Stomach (tissue), 9 donors: Measurements from ENCODE around the gene COPS7A. TPM values are rescaled to one million over a fixed set of nuclear protein-coding genes. Genes with fewer than 3 reads are reported as not detected.

Experiments
- DNase-seq, 2 donors: peaks; one replicate each; pipeline versions ENCODE4 v3.0.0 to v3.0.0-alpha.2; 2013 to 2019
- H3K27ac ChIP-seq, 5 donors: fragments of 200-600 bp in 4 of 5; sonication (generic) in 4 of 5; one replicate each; pipeline ENCODE4 v1.5.1; 2013 to 2019; ENCODE audit warnings: mild to moderate bottlenecking in 1 of 5, moderate library complexity in 1 of 5
- H3K27me3 ChIP-seq, 3 donors: fragments of 200-600 bp; sonication (generic); one replicate each; pipeline ENCODE4 v1.5.1; 2017 to 2019; ENCODE audit warnings: mixed run types in 1 of 3
- H3K36me3 ChIP-seq, 4 donors: fragments of 200-600 bp; sonication (generic); 1 replicate in 3 of 4; 2 replicates in 1 of 4; pipeline ENCODE4 v1.5.1; 2016 to 2019
- H3K4me1 ChIP-seq, 4 donors: fragments of 200-600 bp; sonication (generic); one replicate each; pipeline ENCODE4 v1.5.1; 2016 to 2019
- H3K4me3 ChIP-seq, 4 donors: fragments of 200-600 bp; sonication (generic) in 3 of 4; one replicate each; pipeline ENCODE4 v1.5.1; 2016 to 2019; ENCODE audit warnings: mild to moderate bottlenecking in 1 of 4
- H3K9me3 ChIP-seq, 4 donors: fragments of 200-600 bp; sonication (generic); one replicate each; pipeline ENCODE4 v1.5.1; 2016 to 2019
- EP300 ChIP-seq: sonication (generic); formaldehyde crosslinking; IDR thresholded peaks from one replicate; pipeline ENCODE4 v1.6.1; 2017; ENCODE audit warnings: antibody characterized with exemption
- POLR2A ChIP-seq, 4 donors: fragments of 450-650 bp; IDR thresholded peaks; one replicate each; pipeline ENCODE4 v1.6.1; 2016; ENCODE audit warnings: antibody characterized with exemption in 4 of 4, control low read depth in 2 of 4, mild to moderate bottlenecking in 1 of 4, moderate library complexity in 1 of 4
- POLR2AphosphoS5 ChIP-seq, 3 donors: sonication (generic); formaldehyde crosslinking; IDR thresholded peaks; one replicate each; pipeline ENCODE4 v1.6.1; 2016; ENCODE audit warnings: antibody characterized with exemption in 3 of 3
- WGBS, 5 donors: extraction: QIAGEN DNeasy Blood & Tissue Kit in 3 of 5; methylation state at CpG; one replicate each; pipeline versions ENCODE4 v1.1.5 to v1.1.7; 2013 to 2018; 5-methylcytosine and 5-hydroxymethylcytosine counted together
- intact Hi-C: fragments of 100-400 bp; cut with DNase I; formaldehyde crosslinking; loops from one replicate; pipeline ENCODE4 v1.15.1; 2023; ENCODE audit warnings: low total_unique reads
- polyA plus RNA-seq, 3 donors: library from polyadenylated mRNA; stranded (reverse); fragments of 200-250 nt; gene quantifications; one replicate each; pipeline ENCODE4 v1.2.3, GENCODE V29; 2013
- total RNA-seq, 5 donors: library from RNA; depleted of rRNA; stranded (reverse); fragments of >200 nt; gene quantifications; one replicate each; pipeline versions ENCODE4 v1.1.0 to v1.2.3, GENCODE V29; 2014 to 2016
- TF ChIP-seq, protein P1 (sequence below), 7 experiments: fragments of 450-650 bp in 4 of 7; fragments of 200-600 bp in 3 of 7; sonication (generic) in 3 of 7; IDR thresholded peaks; one replicate each; pipeline ENCODE4 v1.5.1; 2016 to 2019; ENCODE audit warnings: antibody characterized with exemption in 7 of 7, control low read depth in 2 of 7, mild to moderate bottlenecking in 1 of 7
- donor health status: healthy with polysubstance abuse.
- donor health status: Bipolar disorder and iron deficiency.
- donor health status: healthy.

Gene COPS7A
- total and polyA plus RNA-seq, 8 donors: 5.8 to 54.2 (median 39.0) TPM

DNA sequence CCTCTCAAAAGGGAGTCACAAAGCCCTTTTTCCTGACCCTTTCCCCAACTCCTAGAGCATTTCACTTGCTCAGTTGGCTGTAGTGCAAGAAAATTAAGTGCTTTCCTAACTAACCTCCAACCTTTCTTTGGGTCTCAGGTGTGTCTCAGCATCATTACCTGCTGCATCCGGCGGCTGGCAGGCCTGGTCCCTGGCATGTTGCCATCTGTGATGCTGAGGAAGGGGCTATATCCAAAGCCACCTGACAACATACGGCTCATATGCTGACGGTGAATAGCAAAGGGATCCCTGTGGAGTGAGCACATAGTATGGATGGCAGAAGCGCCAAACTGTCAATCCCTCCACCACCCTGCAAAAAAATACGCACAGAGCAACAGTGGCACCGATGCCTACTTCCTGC is 27.9 kb downstream of the COPS7A start:
- intact Hi-C loops: no loop called here
- H3K27me3 ChIP-seq: no peaks in the 10 kb centered on the region
- 64 to 79% (median 72%) methylated on average over 5 to 7 of the region's 7 CpGs for WGBS, 5 donors
- no peaks in the 10 kb centered on the region for H3K9me3 ChIP-seq
- peak overlapping the region in 4 of 5 donors; percentile 96 to 100 (median 98) for H3K27ac ChIP-seq
- TF ChIP-seq, protein P1, sequence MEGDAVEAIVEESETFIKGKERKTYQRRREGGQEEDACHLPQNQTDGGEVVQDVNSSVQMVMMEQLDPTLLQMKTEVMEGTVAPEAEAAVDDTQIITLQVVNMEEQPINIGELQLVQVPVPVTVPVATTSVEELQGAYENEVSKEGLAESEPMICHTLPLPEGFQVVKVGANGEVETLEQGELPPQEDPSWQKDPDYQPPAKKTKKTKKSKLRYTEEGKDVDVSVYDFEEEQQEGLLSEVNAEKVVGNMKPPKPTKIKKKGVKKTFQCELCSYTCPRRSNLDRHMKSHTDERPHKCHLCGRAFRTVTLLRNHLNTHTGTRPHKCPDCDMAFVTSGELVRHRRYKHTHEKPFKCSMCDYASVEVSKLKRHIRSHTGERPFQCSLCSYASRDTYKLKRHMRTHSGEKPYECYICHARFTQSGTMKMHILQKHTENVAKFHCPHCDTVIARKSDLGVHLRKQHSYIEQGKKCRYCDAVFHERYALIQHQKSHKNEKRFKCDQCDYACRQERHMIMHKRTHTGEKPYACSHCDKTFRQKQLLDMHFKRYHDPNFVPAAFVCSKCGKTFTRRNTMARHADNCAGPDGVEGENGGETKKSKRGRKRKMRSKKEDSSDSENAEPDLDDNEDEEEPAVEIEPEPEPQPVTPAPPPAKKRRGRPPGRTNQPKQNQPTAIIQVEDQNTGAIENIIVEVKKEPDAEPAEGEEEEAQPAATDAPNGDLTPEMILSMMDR (IDR thresholded peaks at IDR 0.05): no peak
- TF ChIP-seq EP300 (no peak), POLR2AphosphoS5 (IDR thresholded peaks at IDR 0.05) (no peak), POLR2A (IDR thresholded peaks at IDR 0.05) (no peak)
- H3K4me3 ChIP-seq: peak overlapping the region; percentile 84 to 98 (median 88)
- peaks cover 8 to 31% (median 23%) of the 10 kb centered on the region in 4 donors for H3K4me1 ChIP-seq
- peak in 1 of 2 donors; percentile 35 for DNase-seq
- H3K36me3 ChIP-seq: peaks cover 49 to 53% (median 52%) of the 10 kb centered on the region in 4 donors

DNA sequence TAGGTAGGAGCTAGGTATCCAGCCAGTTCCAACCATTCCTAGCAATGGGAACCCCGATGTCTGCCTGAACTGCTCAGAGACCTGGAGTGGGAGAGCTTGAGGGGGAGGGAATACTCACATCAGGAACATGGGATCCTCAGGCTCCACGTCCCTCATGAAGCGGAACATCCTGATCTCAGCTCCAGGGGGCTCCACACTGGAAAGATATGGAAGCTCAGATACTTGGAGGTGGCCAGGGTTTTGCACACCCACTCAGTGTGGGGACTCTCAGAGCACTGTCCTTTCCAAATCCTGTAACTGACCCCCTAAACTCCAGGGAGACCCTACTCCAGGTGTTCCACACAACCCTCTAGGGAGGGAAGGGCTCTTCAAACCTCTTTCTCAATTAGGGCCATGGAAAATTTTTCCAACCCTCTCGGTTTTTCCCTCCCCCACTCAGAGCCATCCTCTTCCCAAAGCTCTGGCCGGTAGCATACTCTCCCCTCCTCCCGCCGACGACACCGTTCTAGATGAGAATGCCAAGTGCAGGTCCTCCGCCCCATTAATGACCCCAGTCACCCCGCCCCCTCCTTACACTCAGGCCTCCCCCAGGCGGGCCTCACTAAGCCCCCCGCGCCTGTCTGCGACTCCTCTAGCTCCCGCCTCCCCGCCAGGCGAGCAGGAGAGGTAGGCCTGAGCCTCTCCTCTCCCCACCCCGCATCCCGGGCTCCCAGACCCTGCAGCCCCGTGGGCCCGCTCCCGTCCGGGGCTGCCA is 28.5 kb downstream of the COPS7A start:
- Histone ChIP-seq H3K27me3 (no peaks in the 10 kb centered on the region), H3K27ac (peak overlapping the region; percentile 96 to 100 (median 98)), H3K4me1 (peaks cover 8 to 37% (median 28%) of the 10 kb centered on the region in 4 donors), H3K4me3 (peak overlapping the region; percentile 84 to 98 (median 88)), H3K36me3 (peaks cover 44 to 47% (median 46%) of the 10 kb centered on the region in 4 donors), H3K9me3 (no peaks in the 10 kb centered on the region)
- 3 to 5% (median 4%) methylated on average over 18 to 24 of the region's 24 CpGs for WGBS, 5 donors
- peak in 1 of 2 donors; percentile 81 for DNase-seq
- intact Hi-C loops: no loop called here
- TF ChIP-seq EP300: no peak
- TF ChIP-seq POLR2AphosphoS5 (IDR thresholded peaks at IDR 0.05): no peak
- no peak for TF ChIP-seq POLR2A (IDR thresholded peaks at IDR 0.05)

DNA sequence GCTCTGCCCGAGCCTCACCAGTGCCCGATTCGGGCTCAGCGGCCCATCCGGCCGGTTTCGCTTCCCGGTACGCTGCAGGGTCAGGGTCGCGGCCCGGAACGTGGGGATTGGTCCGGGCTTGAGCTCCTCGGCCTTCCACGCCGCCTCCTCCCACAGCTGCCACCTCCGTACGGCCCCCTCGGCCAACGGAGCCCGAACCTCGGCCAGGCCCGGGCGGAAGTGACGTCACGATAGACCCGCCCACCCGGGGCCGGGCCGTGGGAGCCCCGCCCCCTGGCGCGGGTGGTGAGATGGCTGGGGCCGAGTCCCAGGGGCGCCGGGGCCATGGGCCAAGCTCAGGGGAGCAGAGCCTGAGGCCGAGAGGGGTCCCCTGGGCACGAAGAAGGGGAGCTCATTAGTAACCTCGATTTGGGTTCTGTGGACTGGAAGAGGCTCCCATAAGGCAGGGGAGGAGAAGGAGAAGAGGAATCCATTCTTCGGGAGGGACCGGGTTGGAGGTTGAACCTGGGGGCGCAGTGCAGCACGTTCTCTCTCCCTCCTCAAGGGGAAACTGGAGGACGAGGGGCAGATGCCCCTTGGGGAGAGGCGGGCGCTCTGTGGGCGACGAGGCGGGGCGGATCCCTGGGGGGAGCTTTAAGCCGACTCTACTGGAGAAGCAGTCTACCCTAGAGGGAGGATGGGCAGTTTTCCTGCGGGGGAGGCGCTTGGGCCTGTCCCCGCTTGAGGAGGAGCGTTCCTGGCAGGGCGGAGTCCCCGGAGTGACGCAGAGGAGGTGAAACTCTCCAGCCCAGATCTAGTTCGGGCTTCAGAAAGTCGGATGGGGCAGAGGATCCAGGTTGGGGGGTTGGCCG is 29.3 kb downstream of the COPS7A start, which contains the start of gene MLF2:
Gene MLF2, minus strand, starts transcription at position 221 of the 851 bp plus-strand sequence. CDS start 807 bp downstream, outside the sequence.
- Histone ChIP-seq H3K27ac (peak within 1 kb of the TSS; percentile 96 to 100 (median 98)), H3K27me3 (no peaks in the 10 kb centered on the region), H3K4me1 (peaks cover 8 to 41% (median 29%) of the 10 kb centered on the region in 4 donors), H3K4me3 (peak within 1 kb of the TSS; percentile 84 to 98 (median 88)), H3K9me3 (no peaks in the 10 kb centered on the region), H3K36me3 (peaks cover 36 to 39% (median 38%) of the 10 kb centered on the region in 4 donors)
- 0 to 1% (median 1%) methylated on average over 32 to 62 of the region's 62 CpGs for WGBS, 5 donors
- intact Hi-C loops: no loop called here
- TF ChIP-seq POLR2AphosphoS5 (IDR thresholded peaks at IDR 0.05): peak; percentile 89 to 99 (median 97)
- TF ChIP-seq EP300: no peak
- TF ChIP-seq, protein P1 (IDR thresholded peaks at IDR 0.05): peak in 5 of 7 experiments; percentile 78 to 99 (median 96)
- TF ChIP-seq POLR2A (IDR thresholded peaks at IDR 0.05): peak in 2 of 4 donors; percentile 74 to 87
- DNase-seq: peak; percentile 98 to 99

DNA sequence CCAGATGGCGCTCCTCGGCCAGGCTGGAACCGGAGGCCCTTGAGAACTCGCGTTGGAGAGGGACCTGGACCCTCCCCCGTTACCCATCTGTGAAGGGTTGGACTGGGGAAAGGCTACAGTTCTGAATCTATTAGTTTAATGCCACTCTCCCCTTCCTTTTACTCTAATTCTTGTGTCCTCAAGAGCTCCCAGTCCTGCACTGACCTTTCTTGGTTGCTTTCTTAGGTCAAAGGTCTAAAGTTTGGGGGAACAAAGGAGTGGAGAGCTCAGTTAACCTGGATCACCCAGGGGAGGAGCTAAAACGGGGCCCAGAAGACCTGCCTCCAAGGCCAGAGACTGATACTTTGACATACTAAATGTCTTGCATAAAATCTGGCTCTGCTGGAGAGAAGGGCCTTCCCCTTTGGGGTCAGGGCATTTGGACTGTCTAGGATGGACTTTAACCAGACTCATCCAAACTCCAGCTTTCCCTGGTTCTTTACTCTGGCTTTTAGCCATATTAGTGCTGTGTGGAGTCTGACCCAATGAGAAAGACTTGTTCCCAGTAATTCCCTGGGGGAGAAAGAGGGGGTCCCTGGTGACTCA is 30.0 kb downstream of the COPS7A start:
- intact Hi-C loops: no loop called here
- H3K9me3 ChIP-seq: no peaks in the 10 kb centered on the region
- TF ChIP-seq, protein P1 (IDR thresholded peaks at IDR 0.05): peak in 1 of 7 experiments; percentile 95
- TF ChIP-seq POLR2AphosphoS5 (IDR thresholded peaks at IDR 0.05): no peak
- H3K4me1 ChIP-seq: peaks cover 8 to 41% (median 29%) of the 10 kb centered on the region in 4 donors
- DNase-seq: no peak
- peaks cover 29 to 32% (median 31%) of the 10 kb centered on the region in 4 donors for H3K36me3 ChIP-seq
- 0 to 2% (median 1%) methylated on average over 5 to 7 of the region's 7 CpGs for WGBS, 5 donors
- no peaks in the 10 kb centered on the region for H3K27me3 ChIP-seq
- peak overlapping the region in 3 of 4 donors; percentile 84 to 98 (median 87) for H3K4me3 ChIP-seq
- H3K27ac ChIP-seq: peak overlapping the region; percentile 96 to 100 (median 98)
